ENCODE results near the gene RASGRF2.

The RASGRF2 gene

GRCh38 chr5:80959768-80960442 lies at the start of gene RASGRF2:
Gene RASGRF2, plus strand, starts transcription at chr5:80960363. Its CDS starts 376 bp downstream, at chr5:80960739.
- H3K27me3 ChIP-seq (replicated peaks), result no peaks in the 10 kb centered on the region
- in situ Hi-C loops (cut with HindIII; ENCODE audit: low pct_ligation_motif_present, low sequenced_read_pairs), result no loop called here
- H3K4me3 ChIP-seq (ENCODE audit: low read depth, low read length), result peak within 1 kb of the TSS; percentile 49
- DNase-seq, result no peak
- H3K27ac ChIP-seq, result no peak within 1 kb of the TSS
- no peak for TF ChIP-seq CTCF (IDR thresholded peaks at IDR 0.05; ENCODE audit: low read depth, low read length, missing control alignments)
- H3K36me3 ChIP-seq (replicated peaks), result no peaks in the 10 kb centered on the region

GRCh38 chr5:80912479-80912878 lies 47.7 kb upstream of the RASGRF2 start:
- no peak overlapping the region for H3K27ac ChIP-seq
- no peak overlapping the region for H3K4me3 ChIP-seq (ENCODE audit: low read depth, low read length)
- no peak for DNase-seq
- H3K36me3 ChIP-seq (replicated peaks), result no peaks in the 10 kb centered on the region
- in situ Hi-C loops (cut with HindIII; ENCODE audit: low pct_ligation_motif_present, low sequenced_read_pairs), result no loop called here
- no peak for TF ChIP-seq CTCF (IDR thresholded peaks at IDR 0.05; ENCODE audit: low read depth, low read length, missing control alignments)
- no peaks in the 10 kb centered on the region for H3K27me3 ChIP-seq (replicated peaks)

- peak; percentile 20 for DNase-seq
- H3K36me3 ChIP-seq (replicated peaks), result no peaks in the 10 kb centered on the region
- TF ChIP-seq CTCF (IDR thresholded peaks at IDR 0.05; ENCODE audit: low read depth, low read length, missing control alignments), result no peak
- H3K27me3 ChIP-seq (replicated peaks), result no peaks in the 10 kb centered on the region
- H3K4me3 ChIP-seq (ENCODE audit: low read depth, low read length), result no peak overlapping the region
- in situ Hi-C loops (cut with HindIII; ENCODE audit: low pct_ligation_motif_present, low sequenced_read_pairs), result no loop called here
- H3K27ac ChIP-seq, result no peak overlapping the region
These were observed 44.4 kb upstream of the RASGRF2 start for GRCh38 chr5:80915716-80916115.

- Histone ChIP-seq H3K27ac (no peak overlapping the region), H3K4me3 (ENCODE audit: low read depth, low read length) (no peak overlapping the region), H3K27me3 (replicated peaks) (no peaks in the 10 kb centered on the region), H3K36me3 (replicated peaks) (no peaks in the 10 kb centered on the region)
- in situ Hi-C loops (cut with HindIII; ENCODE audit: low pct_ligation_motif_present, low sequenced_read_pairs), result no loop called here
- no peak for DNase-seq
- TF ChIP-seq CTCF (IDR thresholded peaks at IDR 0.05; ENCODE audit: low read depth, low read length, missing control alignments), result no peak
These were observed 43.5 kb upstream of the RASGRF2 start for GRCh38 chr5:80916676-80917075.

- no peak for TF ChIP-seq CTCF (IDR thresholded peaks at IDR 0.05; ENCODE audit: low read depth, low read length, missing control alignments)
- DNase-seq, result no peak
- Histone ChIP-seq H3K27me3 (replicated peaks) (no peaks in the 10 kb centered on the region), H3K4me3 (ENCODE audit: low read depth, low read length) (no peak overlapping the region), H3K36me3 (replicated peaks) (no peaks in the 10 kb centered on the region), H3K27ac (no peak overlapping the region)
- in situ Hi-C loops (cut with HindIII; ENCODE audit: low pct_ligation_motif_present, low sequenced_read_pairs), result no loop called here
These were observed 42.5 kb upstream of the RASGRF2 start for GRCh38 chr5:80917631-80918030.

DNA sequence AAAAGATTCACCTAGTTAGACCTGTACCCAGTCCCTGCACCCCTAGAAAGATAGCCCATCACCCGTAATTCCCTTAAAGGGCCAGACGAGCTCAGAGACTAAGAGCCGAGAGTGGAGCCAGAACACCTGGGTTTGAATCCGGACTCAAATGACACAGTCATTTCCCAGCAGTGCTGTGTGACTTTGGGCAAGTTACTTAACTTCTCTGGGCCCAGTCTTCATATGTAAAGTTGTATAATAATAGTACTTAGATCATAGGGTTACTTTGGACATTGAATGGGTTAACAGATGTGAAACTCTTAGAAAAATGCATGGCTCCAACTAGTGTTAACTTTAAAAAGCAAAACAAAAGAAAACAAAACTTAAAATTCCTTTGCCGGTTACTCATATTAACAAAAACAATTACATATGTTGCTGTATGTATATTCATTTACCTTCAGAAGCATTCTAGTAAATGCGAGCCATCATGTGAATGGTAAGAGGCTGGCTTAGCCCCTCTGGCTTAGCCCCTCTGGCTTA lies 40.4 kb upstream of the RASGRF2 start:
- Histone ChIP-seq H3K4me3 (ENCODE audit: low read depth, low read length) (no peak overlapping the region), H3K27ac (no peak overlapping the region), H3K27me3 (replicated peaks) (no peaks in the 10 kb centered on the region), H3K36me3 (replicated peaks) (no peaks in the 10 kb centered on the region)
- TF ChIP-seq CTCF (IDR thresholded peaks at IDR 0.05; ENCODE audit: low read depth, low read length, missing control alignments), result no peak
- DNase-seq, result no peak
- in situ Hi-C loops (cut with HindIII; ENCODE audit: low pct_ligation_motif_present, low sequenced_read_pairs), result no loop called here

Measured in brain microvascular endothelial cell (primary cell).